ENCODE data around the gene DNAAF8. TPM values are rescaled to one million over a fixed set of nuclear protein-coding genes. Genes with fewer than 3 reads are reported as not detected.

The DNAAF8 gene
- total RNA-seq, 1 donor: 1.7 TPM

- no peak for TF ChIP-seq CTCF (IDR thresholded peaks at IDR 0.05; ENCODE audit: insufficient read depth, low read depth, low read length)
- no peak for DNase-seq (ENCODE audit: low read depth)
- no peak overlapping the region for H3K4me3 ChIP-seq (ENCODE audit: low read depth, low read length)
These were observed 46.2 kb upstream of the DNAAF8 start for GRCh38 chr16:4687946-4688673.

GRCh38 chr16:4688674-4689045 is 45.7 kb upstream of the DNAAF8 start:
- no peak for DNase-seq (ENCODE audit: low read depth)
- no peak for TF ChIP-seq CTCF (IDR thresholded peaks at IDR 0.05; ENCODE audit: insufficient read depth, low read depth, low read length)
- no peak overlapping the region for H3K4me3 ChIP-seq (ENCODE audit: low read depth, low read length)

GRCh38 chr16:4689091-4689671 is 45.2 kb upstream of the DNAAF8 start:
- no peak for TF ChIP-seq CTCF (IDR thresholded peaks at IDR 0.05; ENCODE audit: insufficient read depth, low read depth, low read length)
- DNase-seq (ENCODE audit: low read depth): no peak
- no peak overlapping the region for H3K4me3 ChIP-seq (ENCODE audit: low read depth, low read length)

GRCh38 chr16:4689864-4690704 is 44.3 kb upstream of the DNAAF8 start:
- TF ChIP-seq CTCF (IDR thresholded peaks at IDR 0.05; ENCODE audit: insufficient read depth, low read depth, low read length): no peak
- no peak overlapping the region for H3K4me3 ChIP-seq (ENCODE audit: low read depth, low read length)
- no peak for DNase-seq (ENCODE audit: low read depth)

GRCh38 chr16:4690946-4691665 is 43.2 kb upstream of the DNAAF8 start:
- no peak for DNase-seq (ENCODE audit: low read depth)
- no peak for TF ChIP-seq CTCF (IDR thresholded peaks at IDR 0.05; ENCODE audit: insufficient read depth, low read depth, low read length)
- no peak overlapping the region for H3K4me3 ChIP-seq (ENCODE audit: low read depth, low read length)

- H3K4me3 ChIP-seq (ENCODE audit: low read depth, low read length): no peak overlapping the region
- TF ChIP-seq CTCF (IDR thresholded peaks at IDR 0.05; ENCODE audit: insufficient read depth, low read depth, low read length): no peak
- no peak for DNase-seq (ENCODE audit: low read depth)
These were observed 42.5 kb upstream of the DNAAF8 start for GRCh38 chr16:4691666-4692412.
